DMS 273 (cell line): ENCODE results near the gene FAM3C.
A peak's percentile ranks its signal among the peaks of the same experiment; 100 is the strongest.

Experiments used
- DNase-seq: peaks from one replicate; lab custom pipeline; 2025; ENCODE audit not compliant: unreplicated experiment; lab: John Stamatoyannopoulos, UW

Gene FAM3C

GRCh38 chr7:121411597-121411979 is 15.5 kb upstream of the FAM3C start:
- DNase-seq, result no peak

- no peak for DNase-seq
These were observed 14.9 kb upstream of the FAM3C start for GRCh38 chr7:121410829-121411596.

DNA sequence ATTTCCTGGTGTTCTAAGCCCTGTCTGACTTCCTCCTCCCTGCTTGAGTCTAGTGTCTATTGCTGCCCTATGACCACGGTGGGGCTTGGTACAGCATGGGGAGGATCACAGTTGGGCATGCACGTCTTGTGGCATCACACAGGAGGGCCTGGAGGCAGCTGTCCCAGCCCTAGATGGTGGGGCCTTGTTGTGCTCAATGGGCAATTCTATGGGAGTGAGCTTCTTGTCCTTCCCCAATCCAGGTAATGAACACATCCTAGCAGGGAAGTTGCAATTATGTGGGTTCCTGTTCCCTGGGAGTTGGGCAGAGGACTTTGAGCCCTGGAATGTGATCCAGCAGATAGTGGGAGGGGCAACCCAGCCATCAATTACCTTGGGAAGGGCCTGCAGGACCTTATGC is 10.8 kb upstream of the FAM3C start:
- no peak for DNase-seq

DNA sequence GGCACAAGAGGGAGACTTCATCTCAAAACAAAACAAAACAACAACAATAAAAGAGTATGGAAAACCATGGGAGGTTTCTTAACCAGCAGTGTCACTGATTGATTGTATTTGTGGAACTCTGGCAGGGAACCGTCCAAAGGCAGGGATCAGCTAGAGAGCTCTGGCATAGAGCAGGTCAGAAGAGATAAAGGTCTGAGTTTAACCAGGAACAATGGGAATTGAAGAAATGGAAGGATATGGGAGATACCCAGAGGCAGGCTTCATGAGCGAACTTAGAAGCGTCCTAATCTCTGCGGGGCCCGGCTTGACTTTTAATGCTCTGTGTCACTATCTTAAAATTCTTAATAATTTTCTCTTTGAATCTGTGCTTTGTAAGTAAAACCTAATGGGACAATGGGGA is 10.4 kb upstream of the FAM3C start:
- no peak for DNase-seq

DNA sequence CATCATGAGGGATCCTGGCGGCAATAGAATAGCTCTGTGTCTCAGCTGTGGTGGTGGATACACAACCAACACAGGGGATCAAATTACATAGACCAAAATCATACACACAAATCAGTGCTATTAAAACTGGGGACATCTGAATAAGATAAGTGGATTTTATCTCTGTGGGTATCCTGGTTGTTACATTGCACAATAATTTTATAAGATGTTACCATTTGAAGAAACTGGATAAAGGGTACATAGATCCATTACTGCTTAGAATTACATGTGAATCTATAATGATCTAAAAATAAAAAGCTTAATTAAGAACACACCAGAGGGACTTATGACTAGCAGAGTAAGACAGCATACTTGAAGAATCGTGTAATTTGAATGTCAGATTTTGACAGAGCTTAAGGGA is 8.2 kb upstream of the FAM3C start:
- DNase-seq, result no peak

- no peak for DNase-seq
These were observed 6.6 kb upstream of the FAM3C start for GRCh38 chr7:121402701-121403100.

- DNase-seq, result no peak
These were observed 5.8 kb upstream of the FAM3C start for GRCh38 chr7:121401896-121402295.

DNA sequence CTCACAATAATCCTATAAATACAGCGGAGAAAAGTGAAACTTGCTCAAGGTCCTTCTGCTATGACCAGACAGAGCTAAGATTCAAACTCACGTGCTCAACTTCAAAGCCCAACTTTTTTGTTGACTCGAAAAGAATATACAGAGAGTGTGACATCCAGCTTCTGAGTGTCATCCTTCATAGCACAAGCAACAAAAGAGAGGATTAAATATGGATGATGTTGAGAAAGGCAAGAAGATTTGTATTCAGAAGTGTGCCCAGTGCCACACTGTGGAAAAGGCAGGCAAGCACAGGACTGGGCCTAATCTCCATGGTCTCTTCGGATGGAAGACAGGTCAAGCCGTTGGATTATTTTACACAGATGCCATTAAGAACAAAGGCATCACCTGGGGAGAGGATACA is 2.1 kb upstream of the FAM3C start:
- peak; percentile 57 for DNase-seq

DNA sequence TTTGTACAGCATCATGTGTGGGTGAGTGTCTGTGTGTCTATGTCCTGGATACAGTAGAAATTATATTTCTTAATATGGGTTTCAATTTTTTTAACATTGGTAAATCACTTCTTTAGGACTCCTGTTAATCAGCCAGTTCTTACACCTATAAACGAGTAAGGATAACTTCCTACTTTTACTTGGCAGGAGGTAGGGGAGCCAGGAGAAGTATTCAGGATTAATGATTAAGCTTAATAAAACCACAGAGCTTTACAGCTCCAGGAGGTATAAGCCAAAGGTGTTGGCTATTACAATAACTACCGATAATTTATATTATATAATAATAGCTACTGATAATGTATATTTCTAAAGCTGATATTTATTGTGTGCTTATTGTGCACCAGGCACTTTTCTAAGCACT is 1.7 kb upstream of the FAM3C start:
- DNase-seq, result no peak

GRCh38 chr7:121397361-121397760 is 1.3 kb upstream of the FAM3C start:
- peak; percentile 42 for DNase-seq

GRCh38 chr7:121395494-121395960 is 581 bp downstream of the FAM3C start:
- DNase-seq, result peak; percentile 80

GRCh38 chr7:121394709-121395140 is 1.4 kb downstream of the FAM3C start:
- DNase-seq, result no peak

DNA sequence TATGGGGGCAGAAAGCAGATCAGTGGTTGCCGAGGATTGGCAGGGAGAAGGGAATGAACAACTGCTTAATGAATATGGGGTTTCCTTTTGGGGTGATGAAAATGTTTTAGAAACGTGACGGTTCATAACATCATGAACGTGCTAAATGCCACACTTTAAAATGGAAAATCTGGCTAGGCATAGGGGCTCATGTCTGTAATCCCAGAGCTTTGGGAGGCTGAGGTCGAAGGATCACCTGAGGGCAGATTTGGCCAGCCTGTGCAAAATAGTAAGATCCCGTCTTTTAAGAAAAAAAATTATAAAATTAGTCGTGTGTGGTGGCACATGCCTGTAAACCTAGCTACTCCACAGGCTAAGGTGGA is 3.1 kb downstream of the FAM3C start:
- no peak for DNase-seq

- DNase-seq, result no peak
These were observed 3.7 kb downstream of the FAM3C start for GRCh38 chr7:121392277-121393004.

GRCh38 chr7:121391686-121392085 is 4.4 kb downstream of the FAM3C start:
- DNase-seq, result no peak

DNA sequence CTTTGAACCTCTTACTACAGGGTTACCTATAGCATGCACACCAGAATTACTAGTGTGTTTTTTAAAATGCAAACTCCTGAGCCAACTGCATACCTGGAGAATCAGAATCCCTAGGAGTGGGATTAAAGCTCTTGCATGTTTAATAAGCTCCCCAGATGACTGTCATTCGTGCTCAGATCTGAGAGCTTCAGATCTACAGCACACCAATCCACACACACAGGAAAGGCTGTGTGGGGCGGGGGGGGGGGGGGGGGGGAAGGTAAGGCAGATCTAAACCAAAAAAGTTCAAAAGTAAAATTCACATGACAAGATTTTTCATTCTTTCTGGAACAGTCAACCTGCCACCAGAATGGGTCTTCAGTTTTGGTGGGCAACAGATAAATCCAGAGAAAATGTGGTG is 5.5 kb downstream of the FAM3C start:
- no peak for DNase-seq

GRCh38 chr7:121390109-121390508 is 6.0 kb downstream of the FAM3C start:
- no peak for DNase-seq

DNA sequence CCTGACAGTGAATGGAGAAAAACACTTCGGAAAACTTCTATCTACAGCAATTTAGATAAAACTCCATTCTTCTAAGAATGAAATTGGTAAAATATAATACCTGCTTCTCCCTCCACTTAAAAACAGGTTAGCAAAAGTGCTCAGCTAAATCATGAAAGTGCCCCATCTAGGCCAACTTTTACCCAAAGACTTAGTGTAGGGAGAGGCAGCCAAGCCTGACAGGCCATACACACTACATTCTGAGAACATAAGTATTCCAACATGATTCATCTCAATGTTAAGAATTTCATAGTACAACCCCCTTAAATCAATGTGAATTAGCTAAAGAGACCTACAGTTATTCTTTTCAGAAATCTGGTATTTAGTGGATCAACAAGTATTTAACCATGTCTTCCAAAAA is 7.2 kb downstream of the FAM3C start:
- DNase-seq, result no peak

DNA sequence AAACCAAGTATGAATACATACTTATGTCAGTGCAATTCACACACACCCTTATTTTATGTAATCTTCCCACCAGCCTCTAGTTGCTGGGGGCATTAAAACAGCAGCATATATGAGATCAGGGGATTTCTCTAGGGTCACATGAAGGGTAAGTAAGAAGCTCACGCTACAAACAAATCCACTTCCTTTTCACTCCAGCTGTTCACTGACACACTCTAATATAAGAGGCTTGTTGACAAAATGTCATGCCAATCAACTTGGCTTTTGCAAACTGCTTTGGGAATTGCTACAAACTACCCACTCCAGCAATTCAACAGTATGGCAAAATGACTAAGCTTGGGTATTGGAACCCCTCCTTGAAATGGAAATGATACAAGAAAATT is 10.3 kb downstream of the FAM3C start:
- peak; percentile 72 for DNase-seq

GRCh38 chr7:121385056-121385799 is 10.9 kb downstream of the FAM3C start:
- DNase-seq, result no peak

DNA sequence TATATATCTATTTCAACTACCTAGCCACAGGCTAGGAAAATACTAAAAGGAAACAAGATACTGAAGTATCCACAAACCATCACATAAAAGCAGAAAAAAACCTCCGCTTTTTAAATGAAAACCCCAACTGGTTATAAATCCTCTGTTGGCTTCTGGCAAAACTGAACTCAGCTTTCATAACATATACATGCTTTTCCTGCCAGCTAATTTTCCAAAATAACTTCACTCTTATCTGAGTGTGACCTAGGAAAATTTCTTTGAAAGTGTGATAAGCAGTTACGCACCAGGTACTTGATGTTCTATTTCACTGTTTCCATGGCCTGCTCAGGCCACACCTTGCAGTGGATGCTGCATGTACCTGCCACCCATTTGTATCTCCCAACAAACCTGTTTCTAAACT is 11.8 kb downstream of the FAM3C start:
- no peak for DNase-seq
